Sciatic nerve (tissue), 2 donors: ENCODE data around the gene VWA3B. TPM values are rescaled to one million over a fixed set of nuclear protein-coding genes. Genes with fewer than 3 reads are reported as not detected.
A peak's percentile ranks its signal among the peaks of the same experiment; 100 is the strongest.
"Not testable (repeated sequence)": the region's sequence is repeated elsewhere in the genome, so short reads cannot be mapped to it uniquely, and the experiment has no call there.

ENCODE experiments used
- ATAC-seq: fragments of 200-7000 bp; cut with Tn5 transposase; one replicate; pipeline ENCODE4 v1.9.1; 2020; ENCODE audit warnings: mild to moderate bottlenecking, moderate library complexity
- DNase-seq: peaks from one replicate; pipeline ENCODE4 v3.0.0-alpha.2; 2020; ENCODE audit warnings: low spot score
- intact Hi-C: fragments of 100-400 bp; cut with DNase I; formaldehyde crosslinking; loops from one replicate; pipeline ENCODE4 v1.14.2; 2022
- total RNA-seq: library from RNA; stranded (reverse); fragmentation: NEBNext Ultra II Directional; extraction: Animal tissue kit (Norgen Biotek cat#: 25700); gene quantifications from one replicate; pipeline ENCODE4 v1.2.1, GENCODE V29; 2021
- donor health status: DM: no; HTN: no; CAD: no.
- donor health status: DM: no; HTN: no; CAD: no.

The VWA3B gene
- total RNA-seq, 1 donor from 2014 or later = 0.80 TPM

DNA sequence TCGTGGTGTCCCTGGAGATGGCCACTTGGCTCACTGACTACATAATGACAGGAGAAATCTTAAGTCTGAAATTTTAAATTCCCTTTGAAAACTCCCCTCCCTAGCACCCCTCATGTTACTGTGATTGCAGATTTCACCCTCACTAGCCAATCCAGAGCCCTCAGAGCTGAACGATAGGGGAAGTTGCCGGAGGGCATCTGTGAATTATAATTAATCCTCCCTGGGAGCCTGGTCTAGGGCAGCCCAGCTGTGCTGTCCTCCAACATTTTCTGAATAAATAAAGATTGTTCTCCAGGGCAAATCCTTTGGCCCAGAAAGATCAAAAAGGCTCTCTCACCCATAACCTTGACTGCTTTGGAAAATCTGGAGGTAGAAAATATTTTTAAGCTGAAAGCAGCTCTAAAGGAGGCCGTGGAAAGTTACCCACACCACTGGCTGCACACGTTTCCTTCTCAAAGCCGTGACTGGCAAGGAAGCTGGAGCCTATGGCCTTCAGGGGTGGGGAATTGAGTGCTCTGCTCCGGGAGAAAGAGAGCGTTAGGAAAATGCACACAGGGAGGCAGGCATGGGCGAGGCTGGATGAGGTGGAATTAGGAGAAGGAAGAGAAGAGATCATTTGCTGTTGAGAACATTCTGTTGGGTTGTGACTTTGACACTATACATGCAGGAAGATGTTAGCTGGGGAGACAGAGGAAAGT, 190.3 kb downstream of the VWA3B start:
- intact Hi-C loops = no loop called here
- DNase-seq (no peak), ATAC-seq (no peak)

DNA sequence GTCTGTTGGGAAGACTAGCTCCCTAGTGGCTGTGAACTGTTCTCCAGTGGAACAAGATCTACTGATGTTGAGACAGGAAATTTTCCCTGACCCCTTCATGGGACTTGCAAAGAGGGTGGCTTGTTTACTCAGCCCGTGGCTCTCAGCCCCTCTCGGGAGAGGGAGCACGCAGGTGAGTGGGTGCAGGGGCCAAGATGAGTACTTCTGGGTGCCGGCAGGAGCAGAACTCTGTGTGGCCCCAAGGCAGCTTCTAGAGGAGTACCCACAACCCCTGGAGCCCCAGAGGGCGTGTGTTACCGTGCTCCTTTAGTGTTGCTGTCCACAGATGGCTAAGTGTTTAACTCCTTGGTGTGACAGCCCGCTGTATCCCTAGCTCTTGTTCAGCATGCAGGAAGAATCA, 191.1 kb downstream of the VWA3B start:
- intact Hi-C loops = no loop called here
- ATAC-seq (no peak), DNase-seq (no peak)

DNA sequence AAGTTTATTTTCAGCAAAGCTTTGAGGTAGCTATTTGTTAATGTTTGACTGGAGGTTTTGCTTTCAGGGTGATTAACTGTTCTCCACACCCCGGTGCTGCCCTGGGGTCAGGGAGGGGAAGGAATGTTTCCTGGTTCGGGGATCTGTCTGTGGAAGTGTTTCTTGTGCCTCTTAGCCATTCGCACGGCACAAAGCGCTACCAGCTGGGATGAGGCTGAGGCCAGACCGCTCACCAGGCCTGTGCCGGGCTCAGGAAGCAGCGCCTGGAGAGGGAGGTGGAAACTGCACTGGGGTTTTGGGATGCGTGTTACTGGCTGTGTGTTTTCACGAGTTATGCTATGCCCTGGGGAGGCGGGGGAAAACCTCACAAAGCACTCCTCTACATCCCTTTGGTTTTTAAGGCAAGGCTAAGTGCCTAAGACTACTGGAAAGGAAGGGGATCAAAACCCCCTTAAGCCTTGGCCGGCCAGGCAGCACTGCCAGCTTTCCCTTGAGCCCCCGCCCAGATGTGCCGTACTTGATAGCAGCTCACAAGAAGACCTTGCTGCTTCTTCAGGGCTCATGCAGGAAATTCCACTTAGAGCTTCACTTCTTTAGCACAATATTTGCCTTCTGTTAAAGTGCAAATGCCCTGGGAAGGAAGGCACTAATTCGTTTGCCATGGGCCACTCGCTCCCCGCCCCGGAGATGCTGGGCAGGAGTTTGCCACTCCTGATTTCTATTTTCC, 193.6 kb downstream of the VWA3B start:
- no peak for DNase-seq
- peak; percentile 73 for ATAC-seq
- intact Hi-C loops = no loop called here

DNA sequence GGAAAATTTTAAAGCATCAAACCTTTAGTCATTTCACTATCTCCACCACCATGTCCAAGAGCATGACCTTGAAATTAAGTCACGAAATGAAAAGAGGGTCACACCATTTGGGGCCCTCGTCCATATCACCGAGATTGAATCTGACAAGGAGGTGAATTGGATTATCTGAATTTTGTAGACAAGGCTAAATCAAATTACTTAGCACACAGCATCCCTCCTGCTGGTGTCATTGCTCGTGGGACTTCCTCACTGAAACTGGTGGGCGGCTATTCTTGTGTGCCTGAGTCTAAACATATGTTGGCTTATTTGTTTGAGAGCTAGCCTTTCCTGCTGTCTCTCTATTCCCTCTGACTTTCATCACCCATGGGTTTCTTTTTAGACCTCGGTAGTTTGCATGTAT, 194.6 kb downstream of the VWA3B start:
- ATAC-seq (no peak), DNase-seq (no peak)
- intact Hi-C loops = no loop called here

DNA sequence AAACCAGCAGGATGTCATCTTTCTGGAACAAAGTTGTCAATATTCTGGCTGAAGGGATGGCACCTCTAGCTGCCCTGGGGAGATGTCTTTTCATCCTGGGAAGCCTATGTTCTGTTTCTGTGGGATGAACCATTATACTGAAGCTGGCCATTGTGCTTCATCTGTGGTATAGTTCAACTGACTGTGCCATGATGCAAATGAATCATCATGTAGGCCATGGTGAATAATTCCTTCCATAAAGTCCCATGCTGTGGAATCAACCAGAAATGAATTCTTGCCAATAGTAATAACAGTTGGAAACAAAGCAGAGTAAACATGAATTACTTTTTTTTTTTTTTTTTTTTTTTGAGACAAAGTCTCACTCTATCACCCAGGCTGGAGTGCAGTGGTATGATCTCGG, 195.1 kb downstream of the VWA3B start:
- ATAC-seq = no peak
- DNase-seq = no peak
- intact Hi-C loops = no loop called here

DNA sequence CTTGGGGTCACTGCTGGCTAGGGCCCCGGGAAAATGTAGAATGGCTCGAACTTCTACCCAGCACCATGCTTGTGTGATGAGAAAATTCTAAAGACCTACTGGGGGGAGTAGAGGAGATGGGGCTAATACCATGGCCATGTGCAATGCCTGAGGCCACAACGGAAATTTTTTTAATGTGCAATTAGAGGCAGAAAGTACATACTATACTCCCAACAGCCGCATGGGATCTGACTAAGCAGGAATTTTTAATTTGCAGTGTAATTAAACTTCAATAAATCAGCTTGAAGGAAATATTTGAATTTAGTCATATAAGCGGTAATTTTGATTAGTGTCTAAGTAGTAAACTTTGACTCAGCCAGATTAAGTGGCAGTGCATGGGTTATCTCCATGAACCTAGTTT, 206.1 kb downstream of the VWA3B start:
- intact Hi-C loops = no loop called here
- ATAC-seq (no peak), DNase-seq (no peak)

DNA sequence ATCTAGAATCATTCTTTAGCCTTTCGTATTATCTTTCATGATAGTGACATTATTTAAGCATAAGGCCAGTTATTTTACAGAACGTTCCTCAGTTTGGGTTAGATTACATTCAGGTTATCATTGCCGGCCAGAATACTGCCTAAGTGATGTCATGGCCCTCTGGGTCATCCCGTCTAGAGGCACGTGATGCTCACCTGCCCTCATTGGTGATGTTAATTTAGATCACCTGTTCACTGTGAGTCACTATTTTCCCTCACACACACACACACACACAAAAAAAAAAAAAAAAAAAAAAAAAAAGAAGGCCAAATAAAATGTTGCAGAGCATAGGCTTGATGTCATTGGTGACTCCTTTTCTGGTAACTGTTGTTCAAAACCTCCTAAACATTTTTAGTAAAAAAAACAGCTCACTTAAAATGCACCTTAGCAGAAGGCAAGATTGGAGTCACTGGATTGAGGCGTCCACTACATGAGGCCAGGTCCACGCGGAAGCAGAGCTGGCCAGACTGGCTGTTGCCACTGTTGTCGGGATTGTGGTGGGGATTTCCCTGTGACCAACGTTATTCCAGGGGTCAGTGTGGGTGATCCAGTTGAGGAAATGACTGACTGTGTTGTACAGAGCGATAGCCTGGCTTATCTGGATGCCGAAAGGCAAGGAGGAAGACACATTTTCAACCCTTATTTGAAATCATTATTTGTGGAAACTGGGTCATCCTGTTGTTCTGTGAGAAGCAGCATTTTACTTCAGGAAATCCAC, 207.1 kb downstream of the VWA3B start:
- intact Hi-C loops = no loop called here
- ATAC-seq = no peak
- DNase-seq = no peak

DNA sequence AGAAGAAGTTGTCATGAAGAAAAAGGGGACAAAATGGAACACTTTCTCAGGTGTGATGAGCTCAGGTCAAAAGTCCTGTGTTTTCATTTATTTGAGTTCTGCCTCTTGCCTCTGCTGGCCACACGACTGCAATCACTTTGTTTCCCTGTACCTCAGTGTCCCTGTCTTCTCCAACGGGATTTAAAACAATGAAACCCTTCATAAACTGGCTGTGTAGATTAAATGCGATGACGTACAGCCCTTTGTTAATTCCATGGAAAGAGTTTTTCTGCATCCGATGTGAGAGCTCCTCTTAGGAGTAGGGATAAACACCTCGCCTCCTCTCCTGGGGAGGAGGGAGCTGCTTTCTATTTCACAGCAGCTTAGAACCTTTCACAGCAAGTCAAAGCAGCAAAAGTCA, 207.7 kb downstream of the VWA3B start:
- ATAC-seq = no peak
- intact Hi-C loops = no loop called here
- no peak for DNase-seq

DNA sequence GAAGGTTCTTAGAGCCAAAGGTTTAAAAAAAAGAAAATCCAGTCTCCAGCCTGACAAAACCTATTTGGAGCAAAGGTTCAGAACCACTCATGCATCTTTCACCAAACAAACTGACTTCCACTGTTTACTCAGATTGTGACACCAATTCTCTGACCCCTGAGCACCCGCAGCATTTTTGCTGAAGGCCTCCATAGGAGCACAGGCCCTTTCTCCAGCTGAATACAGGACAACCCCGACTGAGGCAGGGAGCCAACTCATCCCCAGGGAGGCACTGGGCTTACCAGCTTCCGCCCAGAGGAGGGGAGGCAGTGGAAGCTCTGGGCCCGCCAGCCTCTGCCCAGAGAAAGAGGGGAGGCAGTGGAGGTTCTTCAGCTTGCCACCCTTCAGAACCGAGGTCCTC, 208.3 kb downstream of the VWA3B start:
- peak; percentile 39 for ATAC-seq

DNA sequence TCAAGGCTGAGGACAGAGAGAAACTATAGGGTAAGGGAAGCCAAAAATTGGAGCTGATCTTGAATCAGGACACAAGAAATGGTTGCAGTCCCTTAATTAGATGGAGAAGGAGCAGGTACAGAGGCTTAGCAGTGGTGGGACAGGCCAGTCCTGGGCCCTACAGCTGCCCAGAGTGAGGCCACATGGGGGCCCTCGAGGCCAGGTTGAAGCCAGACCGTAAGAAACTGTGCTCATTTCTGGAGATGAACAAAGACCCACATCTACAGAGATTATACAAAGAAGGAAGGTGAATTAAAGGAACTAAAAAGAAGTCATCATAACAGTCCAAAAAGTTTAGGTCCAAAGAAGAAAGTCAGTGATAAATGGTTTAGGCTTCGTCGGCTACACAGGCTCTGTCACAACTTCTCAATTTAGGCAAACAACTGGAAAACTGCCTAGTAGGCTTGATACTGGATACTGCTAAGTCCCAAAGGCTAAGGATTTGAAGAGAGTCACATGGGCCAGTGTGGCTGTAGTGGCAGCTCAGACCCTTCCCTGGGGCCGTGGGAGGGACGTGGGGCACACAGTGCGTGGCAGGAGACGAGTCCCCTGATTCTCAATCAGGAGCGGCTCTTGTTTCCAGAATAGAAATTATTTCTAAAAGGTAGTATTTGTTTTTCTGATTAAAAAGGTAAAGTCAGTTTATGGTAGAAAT, 208.9 kb downstream of the VWA3B start:
- peak; percentile 55 for ATAC-seq
- intact Hi-C loops = no loop called here

More for the DNA sequence above, 208.3 kb downstream of the VWA3B start:
- no peak for DNase-seq
- intact Hi-C loops = no loop called here

DNA sequence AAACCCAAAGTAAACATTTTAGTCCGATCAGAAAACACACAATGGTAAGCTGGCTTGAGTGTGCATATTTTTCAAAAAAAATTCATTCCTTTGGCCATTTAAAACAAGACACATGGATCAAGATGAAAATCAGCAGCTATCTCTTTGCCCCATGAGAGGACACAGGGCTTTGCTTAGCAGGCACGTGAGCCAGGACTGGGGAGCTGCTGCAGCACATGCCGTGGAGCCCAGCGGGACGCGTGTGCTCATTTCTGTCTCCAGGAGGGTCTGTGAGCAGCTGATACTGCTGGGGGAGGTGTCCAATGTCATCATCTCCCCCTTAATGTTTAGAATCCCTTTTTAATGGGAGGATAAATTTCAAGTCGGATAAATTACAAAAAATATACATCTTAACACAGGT, 209.5 kb downstream of the VWA3B start:
- intact Hi-C loops = no loop called here
- ATAC-seq = peak; percentile 22
- DNase-seq = no peak

More for the DNA sequence above, 208.9 kb downstream of the VWA3B start:
- no peak for DNase-seq

DNA sequence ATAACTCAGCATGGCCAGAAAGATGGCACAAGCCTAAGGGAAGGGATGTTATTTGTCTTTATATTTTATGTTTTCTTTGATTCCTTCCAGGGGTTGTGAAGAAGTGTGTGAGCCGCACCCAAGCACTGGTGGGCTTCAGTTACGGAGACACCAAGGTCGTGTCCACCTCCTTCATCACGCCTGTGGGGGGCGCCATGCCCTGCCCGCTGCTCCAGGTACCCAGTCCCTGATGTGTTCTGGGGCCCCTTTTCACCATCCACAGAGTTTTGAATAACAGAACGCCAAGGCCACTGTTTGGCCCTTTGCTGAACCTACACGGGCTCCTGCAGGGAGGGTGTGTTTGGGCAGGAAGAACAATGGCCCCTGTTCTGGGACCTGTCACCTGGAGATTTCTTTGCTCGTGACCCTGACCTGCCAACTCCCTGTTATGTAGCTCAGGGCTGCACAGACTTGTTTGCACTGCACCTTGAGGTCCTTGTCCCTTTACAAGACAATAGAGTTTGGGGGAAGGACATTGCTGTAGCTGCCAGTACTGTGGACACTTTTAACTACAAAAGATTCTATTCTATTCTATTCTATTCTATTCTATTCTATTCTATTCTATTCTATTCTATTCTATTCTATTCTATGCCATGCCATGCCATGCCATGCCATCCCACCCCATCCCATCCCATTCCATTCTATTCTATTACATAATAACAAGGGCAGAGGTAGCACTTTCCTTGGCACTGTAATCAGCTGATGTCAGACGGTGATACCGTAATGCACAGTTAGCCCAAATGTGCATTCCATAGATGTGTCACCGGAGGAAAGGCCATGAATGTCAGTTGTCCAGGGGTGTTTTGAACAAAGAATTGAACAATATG, 211.1 kb downstream of the VWA3B start:
- ATAC-seq = no peak
- no peak for DNase-seq
- intact Hi-C loops = no loop called here

DNA sequence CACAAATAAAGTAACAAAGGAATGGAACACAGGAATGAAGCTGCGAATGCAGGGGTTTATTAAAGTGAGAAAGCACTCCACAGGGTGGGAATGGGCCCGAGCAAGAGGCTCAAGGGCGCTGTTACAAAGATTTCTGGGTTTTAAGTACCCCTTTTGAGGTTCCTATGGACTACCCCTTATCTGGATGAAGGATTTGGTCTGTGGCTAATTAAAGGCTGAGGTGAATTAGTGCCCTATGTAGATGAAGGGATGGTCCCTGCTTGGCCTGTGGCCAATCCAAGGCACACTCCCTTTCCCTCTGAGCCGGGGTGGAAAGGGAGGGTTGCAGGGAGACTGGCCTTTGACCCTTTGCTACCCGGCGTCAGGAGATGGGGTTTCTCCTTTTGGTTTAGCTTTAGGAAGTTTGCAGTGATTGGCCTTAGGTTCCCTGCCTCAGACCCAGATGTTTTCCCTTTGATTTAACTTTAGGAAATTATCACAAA, 211.8 kb downstream of the VWA3B start:
- intact Hi-C loops = no loop called here
- no peak for ATAC-seq
- no peak for DNase-seq

DNA sequence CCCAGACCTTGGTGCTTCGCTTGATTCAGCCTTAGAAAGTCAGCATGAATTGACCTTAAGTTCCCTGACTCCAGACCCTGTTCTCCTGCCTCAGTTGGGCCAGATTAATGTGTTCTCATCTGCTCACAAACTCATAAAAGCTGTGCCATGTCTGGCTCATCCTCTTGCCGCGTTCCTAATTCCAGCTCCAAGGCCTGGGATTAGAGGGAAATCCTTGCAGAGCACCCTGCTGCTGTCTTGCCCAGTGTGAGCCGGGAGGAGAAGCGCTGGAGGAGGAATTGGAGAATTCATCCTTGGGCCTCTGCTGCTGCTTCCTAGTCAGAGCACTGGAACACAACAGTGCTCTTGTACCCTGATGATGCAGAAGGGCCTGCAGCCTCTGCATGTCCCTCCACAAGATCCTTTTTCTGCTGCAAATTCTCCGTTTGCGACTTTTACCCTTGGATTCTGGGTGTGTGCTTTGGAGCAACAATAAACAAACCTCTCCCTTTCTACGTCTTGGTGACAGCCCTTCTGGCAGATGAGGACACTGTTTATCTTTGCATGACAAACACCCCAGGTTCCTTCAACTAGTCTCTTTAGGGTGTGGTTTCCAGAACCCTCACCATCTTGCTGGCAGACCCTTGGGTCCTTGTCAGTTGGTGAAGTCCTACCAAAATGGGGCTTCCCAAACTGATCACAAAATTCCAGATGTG, 212.4 kb downstream of the VWA3B start:
- intact Hi-C loops = no loop called here
- DNase-seq (no peak), ATAC-seq (no peak)

DNA sequence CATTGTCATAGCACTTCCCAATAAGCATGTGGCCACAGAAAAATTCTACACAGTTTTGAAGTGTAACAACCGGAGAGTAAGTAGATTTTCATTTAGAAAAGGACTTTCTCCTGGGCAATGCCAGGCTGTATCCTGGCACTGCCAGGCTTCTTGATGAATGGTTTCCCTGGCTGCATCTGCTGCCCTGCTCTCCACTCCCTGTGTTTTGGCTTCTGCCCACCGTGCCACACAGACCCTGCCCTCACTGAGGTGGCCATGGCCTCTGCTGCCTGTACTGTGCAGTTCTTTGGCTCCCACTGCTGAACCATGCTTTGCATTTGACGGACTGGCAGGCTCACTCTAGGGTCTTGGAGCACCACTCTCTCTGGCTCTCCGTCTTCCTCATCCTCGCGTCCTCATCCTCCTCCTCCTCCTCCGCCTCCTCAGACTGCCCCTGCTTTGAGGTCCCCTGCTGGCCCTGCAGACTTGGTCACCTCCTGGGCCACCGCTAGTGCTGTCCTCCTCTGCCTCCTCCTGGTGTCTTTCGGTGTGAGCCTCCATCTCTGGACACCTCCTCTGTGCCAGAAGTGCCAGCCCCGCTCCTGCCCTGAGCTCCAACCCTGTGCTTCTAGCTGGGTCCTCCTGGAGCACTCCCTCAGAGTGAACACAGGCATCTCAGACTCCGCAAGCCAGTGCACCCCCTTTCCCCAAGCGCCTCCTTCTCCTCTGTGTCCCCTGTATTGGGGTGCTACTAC, 213.3 kb downstream of the VWA3B start:
- ATAC-seq (no peak), DNase-seq (no peak)
- intact Hi-C loops = no loop called here

DNA sequence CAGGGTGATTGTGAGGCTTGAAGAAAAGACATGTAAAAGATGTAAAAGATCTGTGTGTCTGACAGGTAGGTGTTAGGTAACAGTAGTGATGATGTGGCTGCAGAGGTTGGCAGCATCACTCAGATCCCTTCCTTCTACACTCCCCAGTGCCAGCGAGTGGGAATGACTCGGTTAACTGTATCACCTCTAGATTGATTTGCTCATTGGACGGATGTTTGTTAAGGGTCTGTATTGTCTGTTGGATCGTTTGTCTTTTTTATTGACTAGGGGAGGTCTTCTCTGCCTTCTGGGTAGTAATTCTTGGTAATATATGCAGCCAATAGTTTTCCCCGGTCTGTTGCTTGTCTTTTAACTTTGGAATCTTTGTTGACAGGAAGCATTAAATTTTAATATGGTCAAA, 214.5 kb downstream of the VWA3B start:
- ATAC-seq = no peak
- no peak for DNase-seq
- intact Hi-C loops = no loop called here

DNA sequence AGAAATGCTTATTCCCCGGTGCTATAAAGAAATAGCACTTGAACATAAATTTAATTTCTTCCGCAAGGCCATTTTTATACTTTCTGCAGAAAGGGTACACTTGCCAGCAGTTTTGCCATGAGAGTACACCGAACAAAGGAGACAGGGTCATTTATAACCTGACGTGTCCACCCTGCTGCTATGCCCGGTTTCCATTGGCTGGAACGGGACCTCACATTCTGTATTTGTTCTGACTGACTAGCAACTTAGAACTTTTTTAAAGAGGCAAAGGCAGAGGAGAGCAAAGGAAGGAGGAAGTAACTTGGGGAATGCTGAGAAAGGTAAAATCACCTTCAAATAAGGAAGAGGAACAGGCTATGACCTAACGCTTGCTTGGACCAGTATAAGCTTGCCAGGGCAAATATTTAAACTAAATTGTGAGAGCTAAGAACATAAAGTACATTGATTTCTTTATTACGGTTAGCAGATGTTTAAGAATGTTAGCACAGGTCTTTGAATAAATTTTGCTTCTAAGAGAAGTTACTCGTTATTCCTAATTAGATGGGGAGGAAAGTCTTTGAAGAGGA, 220.2 kb downstream of the VWA3B start:
- DNase-seq, intact Hi-C loops, ATAC-seq: not testable (repeated sequence)
